Suppressor macrophage (primary cell): ENCODE data around the gene CKS1B.
A peak's percentile ranks its signal among the peaks of the same experiment; 100 is the strongest.

Experiments
- DNase-seq, 4 experiments: peaks; one replicate each; pipeline ENCODE4 v3.0.0-alpha.2; 2020 to 2022

CKS1B gene

DNA sequence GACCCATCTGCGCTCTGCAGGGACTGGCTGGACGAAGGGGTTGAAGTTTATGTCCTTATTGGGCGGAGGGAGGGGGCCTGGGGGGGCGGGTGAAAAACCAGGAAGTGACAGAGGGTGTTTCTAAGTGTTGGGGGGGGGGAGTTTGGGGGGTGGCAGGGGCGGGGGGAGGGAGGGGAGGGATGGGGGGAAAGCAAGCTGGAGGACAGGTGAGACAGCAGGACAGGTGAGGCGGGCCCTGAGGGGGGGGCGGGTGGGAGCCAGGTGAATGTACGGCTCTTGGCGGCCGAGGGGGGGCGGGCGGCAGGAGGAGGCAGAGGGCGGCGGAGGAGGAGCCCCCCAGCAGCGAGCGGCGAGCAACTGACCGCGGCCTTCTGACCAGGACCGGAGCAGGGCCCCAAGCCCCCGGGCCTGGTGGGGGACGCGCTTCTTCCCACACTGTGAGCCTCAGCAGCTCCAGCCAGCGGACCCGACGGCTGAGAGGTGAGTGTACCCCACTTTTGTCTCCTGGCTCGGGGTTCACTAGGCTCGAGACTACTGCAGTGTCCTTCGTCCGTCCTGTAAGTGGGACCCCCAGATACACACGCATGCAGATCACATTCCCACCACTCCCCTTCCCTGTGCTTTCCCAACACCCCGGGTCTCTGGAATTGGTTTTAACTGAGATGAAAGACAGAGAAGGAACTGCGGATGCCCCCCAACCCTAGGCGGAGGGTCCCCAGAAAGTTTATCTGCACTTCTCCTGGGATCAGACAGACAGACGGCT is 28.2 kb downstream of the CKS1B start, which contains the start of gene ZBTB7B:
Gene ZBTB7B (plus strand): TSS at position 339 of the 763 bp plus-strand sequence. CDS start 11,859 bp downstream, outside the sequence.
- DNase-seq, result peak in 2 of 4 experiments; percentile 44 to 62

DNA sequence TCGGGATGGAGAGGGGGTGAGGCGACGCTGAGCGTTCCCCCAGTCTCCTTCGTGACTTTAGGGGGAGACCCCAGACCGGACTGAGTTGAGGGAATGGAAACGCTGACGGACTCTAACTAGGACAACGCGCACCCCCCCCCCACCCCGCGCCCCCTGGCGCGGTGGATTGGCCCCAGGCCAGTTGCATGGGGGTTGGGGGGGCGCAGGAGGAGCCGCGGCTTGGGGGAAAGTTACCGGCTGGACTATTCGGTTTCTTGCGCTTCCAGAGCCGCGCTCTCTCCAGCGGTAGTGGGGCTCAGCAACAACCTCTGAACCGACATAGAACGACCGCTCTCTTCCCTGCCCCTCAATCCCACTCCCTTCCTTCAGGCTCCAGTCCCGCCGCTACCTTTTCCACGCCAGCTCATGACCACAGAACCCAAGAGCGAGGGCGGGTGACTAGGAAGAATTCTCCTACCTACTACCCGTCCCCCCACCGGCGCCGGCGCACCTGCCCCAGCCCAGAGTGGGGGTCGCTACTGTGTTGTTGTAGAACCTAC is 28.8 kb downstream of the CKS1B start:
- peak in 1 of 4 experiments; percentile 36 for DNase-seq

DNA sequence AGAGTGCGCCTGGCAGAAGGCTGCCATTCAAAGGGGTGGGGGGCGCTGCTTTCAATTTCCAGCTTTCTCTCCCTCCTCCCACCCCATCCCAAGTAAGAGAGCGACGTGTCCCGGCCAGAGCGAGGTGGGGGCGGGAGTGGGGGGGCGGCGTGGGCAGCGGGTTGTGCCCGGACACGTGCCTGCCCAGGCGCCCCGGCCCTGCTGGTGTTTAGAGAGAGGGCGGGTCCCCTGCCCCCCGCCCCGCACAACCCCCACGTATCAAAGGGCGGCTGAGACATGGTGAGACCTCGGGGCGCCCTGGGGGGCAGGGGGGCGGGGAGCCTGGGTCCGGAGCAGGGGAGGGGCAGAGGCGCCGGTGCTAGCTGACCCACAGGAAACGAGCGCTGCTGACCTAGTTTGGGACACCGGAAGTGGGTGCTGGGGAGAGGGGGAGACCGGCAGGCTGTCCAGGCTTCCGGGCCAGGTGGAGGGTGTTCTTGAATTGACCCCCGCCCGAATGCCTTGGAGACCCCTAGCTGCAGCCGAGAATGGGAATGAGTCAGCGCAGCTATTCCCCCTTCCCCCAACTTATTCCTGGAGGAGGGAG is 29.4 kb downstream of the CKS1B start:
- DNase-seq, result peak in 2 of 4 experiments; percentile 54 to 56

GRCh38 chr1:155004352-155005075 is 30.0 kb downstream of the CKS1B start:
- DNase-seq, result no peak

DNA sequence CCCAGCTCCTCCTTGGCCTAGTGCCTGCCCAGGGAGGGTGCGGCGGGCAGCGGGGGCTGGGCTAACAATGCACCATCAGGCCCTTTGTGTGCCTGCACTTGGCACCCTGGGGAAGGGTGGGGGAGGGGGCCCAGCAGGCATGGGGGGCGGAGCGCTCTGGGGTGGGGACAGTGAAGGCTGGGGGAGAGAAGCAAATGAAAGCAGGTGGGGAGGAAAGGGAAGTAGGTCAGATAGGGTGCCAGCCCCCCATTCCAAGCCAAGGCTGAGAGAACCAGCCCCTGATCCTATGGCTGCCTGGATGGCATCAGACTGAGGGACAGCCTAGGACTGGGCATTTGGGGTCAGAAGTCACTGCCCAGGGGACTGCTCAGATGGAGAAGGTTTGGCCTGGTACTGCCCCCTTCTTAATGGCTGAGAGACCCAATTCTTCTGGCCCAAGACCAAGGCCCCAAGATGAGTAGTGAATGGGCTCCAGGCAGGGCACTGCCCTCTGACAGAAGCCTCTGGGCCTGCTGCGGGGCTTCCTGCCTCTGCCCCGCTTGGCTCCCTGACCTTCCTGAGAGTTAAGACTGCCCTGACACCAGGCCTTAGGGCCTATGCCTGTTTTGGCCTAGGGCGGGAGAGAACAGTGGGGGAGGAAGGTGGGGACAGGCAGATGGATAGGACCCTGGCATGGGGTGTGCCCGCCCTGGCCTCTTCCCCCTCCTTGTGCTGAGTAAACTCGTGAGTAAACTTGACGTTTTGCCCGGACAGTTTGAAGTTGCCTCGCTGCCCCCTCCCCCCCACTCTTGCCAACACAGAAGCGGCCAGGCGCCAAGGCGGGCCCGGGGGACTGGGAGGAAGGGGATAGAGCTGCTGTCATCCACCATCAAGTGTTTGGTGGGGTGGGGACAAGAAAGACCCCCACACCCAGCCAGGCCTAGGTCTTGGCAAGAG is 30.9 kb downstream of the CKS1B start:
- DNase-seq, result peak in 3 of 4 experiments; percentile 49 to 62 (median 60)

- peak in 3 of 4 experiments; percentile 73 to 75 (median 74) for DNase-seq
Measured at GRCh38 chr1:155006601-155007101, 32.2 kb downstream of the CKS1B start.

DNA sequence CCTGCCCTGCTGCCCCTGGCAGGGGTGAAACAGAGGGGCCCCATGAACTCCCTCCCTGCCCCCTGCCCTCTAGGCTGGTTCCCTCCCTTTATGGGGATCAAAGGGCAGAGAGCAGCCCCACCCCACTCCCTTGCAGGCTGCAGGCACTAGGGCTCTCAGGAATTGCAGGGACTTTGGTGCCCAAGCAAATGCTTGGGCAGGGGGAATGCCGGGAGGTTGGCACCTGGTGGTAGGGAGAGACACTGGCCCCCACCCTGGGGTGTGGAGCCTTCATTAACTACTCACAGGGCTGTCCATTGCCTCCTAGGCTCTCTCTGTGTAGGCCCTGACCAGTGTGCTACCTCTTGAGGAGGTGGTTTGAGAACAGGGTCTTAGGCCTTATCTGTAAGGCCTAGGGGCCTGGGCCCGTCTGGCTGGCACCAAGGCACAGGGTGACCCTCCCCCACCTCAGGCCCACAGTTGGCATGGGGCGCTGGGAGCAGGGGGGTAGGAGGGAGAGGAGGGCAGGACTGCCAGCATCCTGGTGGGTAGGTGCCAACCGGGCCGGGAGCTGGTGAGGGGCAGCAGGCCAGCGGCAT is 32.9 kb downstream of the CKS1B start:
- no peak for DNase-seq

- peak in 3 of 4 experiments; percentile 32 to 70 (median 62) for DNase-seq
Measured at GRCh38 chr1:155008015-155008941, 33.8 kb downstream of the CKS1B start.

DNA sequence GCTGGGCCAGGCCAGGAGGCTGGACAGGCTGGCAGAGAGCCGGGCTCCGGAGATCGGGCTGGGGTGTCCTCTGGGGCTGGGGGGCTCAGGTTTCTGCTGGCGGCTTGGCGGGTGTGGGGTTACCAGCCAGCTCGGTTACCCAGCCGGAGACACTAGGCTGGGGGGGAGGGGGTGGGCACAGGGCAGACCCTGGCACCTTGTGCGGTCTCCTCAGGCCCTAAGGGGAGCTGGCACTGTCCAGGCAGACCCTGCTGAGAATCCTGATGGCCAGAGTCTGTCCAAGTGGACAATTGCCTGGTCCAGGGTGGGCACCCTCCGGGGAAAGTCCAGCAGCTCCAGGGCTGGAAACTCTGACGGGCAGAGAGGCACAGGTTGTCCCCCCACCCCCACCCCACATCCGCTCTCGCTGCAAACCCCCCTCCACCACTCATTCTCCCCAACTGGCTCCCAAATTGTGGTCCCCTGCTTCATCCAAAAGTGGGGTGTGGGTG is 34.8 kb downstream of the CKS1B start:
- DNase-seq, result no peak

DNA sequence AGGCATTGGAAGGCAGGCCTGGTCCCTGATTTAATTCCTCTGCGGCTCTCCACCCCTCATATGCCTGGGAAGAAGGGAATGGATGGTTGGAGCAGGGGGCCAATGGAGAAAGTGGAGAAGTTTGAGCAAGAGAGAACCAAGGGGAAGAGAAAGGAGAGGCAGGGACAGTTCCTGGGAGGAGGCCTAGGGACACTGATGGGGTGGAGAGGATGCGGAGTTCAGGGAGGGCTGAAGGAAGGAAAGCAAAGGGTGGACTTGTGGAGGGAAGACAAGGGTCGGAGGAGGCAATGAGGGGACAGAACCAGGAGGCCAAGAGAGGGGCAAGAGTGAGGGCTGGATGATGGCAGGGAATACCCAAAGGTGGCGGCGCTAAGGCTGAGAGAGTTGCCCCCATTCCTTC is 35.3 kb downstream of the CKS1B start:
- DNase-seq, result no peak

GRCh38 chr1:155010211-155010918 is 35.9 kb downstream of the CKS1B start:
- peak in 3 of 4 experiments; percentile 24 to 49 (median 44) for DNase-seq

DNA sequence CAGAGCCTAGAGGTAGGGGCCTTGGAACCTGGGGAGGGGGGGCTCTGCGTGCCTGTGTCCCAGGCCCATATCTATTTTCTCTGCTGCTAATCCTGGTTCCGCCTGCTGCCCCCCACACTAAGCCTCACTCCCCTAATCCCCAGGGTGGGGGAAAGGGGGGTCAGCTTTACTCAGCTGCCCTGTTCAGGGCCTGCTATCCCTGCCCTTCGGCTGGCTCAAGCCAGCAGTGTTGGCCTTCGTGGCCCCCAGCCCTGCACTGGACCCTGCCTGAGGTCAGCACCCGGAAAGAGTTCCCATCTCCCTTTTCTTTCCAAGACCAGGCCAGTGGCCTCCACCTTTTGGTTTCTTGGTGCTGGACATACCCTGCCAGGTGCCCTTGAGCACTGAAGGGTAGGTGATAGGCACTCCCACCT is 36.5 kb downstream of the CKS1B start:
- DNase-seq, result no peak

DNA sequence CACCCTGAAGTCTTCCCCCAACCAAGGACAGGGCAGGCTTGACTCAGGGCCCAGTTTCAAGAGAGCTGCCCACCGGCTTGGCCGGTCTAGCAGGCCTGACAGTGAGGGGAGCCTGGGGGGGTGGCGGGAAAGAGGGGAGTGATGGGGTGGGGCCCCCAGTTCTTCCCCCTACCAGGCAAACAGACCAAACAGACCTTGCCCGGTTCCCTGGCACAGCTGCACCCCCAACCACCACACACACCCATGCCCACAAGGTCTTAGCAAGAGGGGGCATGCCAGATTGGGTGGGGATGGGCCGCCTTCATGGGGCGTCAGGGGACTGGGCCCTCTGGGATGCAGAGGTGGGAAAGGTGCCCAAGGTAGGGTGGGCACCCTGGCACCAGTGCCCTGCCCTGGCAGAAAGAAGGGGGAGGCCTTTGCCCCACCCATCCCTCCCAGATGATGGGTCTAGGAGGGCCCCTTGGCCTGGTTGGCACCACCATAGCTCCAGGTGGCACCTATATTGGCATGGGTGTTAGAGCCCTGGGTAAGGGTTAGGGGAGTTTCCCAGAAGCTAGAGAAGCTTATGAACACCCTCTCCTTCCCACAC is 37.0 kb downstream of the CKS1B start:
- no peak for DNase-seq

- peak; percentile 75 to 90 (median 84) for DNase-seq
Measured at GRCh38 chr1:155012026-155012546, 37.6 kb downstream of the CKS1B start.

DNA sequence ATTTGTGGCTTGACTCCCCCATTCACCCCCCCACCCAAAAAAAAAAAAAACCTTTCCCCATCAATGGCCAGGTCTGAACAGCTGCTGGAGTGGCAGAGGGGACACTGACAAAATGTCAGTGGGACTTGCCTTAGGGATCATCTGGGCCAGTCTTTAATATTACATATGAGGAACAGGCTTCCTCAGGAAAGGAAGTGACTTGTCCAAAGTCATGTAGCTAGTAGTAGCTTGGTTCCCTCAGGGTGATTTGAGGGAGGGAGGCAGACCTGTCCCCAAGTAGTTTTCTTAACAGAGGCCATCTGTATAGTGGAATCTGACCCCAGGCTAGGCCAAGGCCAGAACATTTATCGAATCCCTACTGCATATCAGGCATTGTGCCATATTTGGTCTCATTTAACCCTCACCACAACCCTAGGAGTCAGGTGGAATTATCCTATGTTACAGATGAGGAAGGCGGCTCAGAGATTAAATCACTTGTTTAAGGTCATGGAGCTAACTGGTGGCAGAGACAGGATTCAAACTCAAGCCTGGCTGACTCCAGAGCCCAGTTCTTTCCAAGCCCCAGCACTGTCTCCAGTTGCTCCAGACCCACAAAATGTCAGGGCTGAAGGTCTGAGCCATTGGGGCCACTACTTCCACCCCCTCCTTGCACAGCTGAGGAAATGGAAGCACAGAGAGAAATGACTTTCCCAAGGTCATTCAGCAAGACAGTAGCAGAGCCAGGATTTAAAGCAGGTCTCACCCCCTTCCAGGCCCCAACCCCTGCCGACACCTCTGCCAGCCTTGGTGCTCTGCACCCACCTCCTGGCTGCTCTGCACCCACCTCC is 38.5 kb downstream of the CKS1B start:
- peak in 3 of 4 experiments; percentile 56 to 63 (median 60) for DNase-seq

DNA sequence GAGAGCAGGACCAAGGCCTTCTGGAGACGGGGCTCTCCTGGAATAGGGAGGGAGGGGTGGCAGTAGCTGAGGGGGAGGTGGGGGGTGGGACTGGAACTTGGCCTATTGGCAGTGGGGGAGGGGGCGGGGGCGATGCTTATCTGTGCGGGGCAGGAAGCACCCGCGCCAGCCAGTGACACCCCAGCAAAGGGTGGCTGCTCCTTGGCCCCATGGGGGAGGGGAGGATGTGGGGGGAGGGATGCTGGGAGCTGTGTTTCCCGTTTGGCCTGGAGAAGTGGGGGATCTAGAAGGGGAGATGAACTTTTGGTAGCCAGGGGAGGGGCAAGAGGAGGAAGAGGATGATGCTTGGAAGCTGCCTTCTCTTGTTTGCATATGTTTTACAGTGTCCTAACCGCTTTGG is 39.2 kb downstream of the CKS1B start:
- no peak for DNase-seq

DNA sequence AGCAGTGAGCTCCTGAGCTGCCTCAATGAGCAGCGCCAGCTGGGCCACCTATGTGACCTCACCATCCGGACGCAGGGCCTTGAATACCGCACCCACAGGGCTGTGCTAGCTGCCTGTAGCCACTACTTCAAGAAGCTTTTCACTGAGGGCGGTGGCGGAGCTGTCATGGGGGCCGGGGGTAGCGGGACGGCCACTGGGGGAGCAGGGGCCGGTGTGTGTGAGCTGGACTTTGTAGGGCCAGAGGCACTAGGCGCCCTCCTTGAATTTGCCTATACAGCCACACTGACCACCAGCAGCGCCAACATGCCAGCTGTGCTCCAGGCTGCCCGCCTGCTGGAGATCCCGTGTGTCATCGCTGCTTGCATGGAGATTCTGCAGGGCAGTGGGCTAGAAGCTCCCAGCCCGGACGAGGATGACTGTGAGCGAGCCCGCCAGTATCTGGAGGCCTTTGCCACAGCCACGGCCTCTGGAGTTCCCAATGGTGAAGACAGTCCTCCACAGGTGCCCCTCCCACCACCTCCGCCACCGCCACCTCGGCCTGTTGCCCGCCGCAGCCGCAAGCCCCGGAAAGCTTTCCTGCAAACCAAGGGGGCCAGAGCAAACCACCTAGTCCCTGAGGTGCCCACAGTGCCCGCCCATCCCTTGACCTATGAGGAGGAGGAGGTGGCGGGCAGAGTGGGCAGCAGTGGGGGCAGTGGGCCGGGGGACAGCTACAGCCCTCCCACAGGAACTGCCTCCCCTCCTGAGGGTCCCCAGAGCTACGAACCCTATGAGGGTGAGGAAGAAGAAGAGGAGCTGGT is 40.4 kb downstream of the CKS1B start:
- no peak for DNase-seq
